HPDE6-E6E7 (cell line): ENCODE results near the gene WT1.

ENCODE experiments used
- DNase-seq: peaks from one replicate; pipeline ENCODE4 v3.0.0; 2011; ENCODE audit warnings: missing footprints; ENCODE audit errors: extremely low spot score

WT1 gene

DNA sequence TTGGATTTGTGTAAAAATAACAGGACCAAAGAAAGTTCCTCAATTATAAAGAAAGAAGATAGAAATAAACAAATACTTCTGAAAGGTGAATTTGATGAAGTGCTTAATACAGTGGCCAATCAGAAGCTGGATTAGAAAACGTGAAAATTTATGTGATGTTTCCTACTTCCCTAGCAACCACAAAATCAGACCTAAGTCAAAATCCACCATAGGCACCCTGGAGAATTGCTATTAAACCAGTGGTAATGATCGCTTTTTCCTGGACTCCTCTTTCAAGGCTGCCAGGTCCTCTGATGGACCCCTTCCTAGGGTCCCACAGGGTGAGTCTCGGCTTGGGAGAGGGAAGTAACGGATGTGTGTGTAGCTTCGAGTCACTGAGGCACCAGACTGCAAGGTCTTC, 9.6 kb downstream of the WT1 start:
- no peak for DNase-seq

DNA sequence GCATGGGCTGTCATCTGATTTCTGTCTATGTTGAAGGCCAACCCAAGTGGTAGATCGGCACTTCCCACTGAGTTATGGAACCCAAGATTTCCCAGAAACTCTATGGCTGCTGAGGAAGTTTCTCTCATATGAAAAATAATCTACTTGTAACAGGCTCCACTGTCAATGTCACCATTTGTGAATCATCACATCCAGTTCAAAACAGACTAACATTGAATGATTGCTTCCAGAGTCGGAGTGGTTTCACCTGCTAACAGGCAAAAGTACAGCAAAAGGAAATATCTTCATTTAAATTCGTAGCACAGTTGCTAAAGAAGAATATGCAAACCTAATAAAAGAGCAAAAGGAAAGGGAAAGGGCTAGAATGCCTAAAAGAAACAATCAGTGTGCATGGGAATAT, 12.8 kb downstream of the WT1 start:
- no peak for DNase-seq

DNA sequence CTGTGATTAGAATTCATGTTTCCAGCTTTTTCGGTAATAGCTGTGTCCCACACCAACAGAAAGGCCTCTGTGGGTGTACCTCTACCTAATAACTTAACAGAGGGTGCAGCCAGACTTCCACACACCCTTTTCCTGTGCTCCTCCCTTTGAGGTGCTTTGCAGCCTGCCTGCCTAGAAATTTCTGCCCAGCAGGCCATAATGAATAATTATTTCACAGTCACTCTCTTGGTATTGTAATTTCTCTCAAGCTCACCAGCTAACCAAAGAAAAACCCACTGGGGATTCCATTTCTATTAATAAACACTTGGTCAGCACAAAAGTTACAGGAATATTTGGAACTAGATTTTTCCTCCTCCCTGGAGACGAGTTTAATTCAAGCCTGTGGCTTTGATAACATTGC, 13.3 kb downstream of the WT1 start:
- no peak for DNase-seq

DNA sequence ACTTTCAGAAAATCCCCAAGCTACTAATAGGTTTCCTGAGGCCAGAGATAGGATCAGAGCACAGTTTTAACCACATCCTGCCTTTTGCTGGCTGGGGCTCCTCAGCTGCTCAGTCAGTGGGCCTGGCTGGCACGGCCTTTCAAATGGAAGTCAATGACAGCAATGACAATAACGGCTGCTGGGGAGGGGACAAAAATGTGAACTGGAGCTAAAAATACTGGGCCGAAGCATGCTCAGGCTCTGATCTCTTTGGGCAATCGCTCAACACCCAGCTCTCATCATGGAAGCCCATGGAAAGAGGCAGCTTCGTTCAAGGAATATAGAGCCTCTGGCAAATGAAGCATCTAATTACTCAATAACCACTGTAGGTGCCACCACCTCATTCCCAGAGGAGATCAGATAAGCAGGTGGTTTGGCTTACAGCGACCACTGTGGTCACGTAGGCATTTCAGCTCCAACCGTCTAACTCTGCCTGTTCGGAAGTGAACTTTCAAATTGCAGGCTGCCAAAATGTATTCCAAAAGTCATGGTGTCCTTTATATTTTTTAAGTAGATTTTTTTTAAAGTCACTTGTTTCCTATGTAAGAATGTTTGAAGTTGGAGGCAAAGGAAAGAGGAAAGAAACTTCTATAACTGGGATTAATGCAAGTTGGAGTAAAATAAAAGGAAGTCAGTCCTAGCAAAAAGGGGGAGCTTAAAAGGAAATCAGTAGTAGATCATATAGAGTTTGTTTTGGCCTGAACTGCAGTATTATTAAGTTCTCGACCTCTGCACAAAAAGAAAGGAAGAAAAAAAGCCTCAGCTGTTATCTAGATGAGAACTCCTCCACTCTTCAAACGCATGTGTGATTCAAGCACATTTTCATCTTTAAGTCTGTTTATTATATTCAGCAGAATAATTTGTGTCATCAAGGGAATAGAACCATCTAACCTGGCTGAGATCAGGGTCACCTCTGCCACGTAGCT, 14.1 kb downstream of the WT1 start:
- no peak for DNase-seq

DNA sequence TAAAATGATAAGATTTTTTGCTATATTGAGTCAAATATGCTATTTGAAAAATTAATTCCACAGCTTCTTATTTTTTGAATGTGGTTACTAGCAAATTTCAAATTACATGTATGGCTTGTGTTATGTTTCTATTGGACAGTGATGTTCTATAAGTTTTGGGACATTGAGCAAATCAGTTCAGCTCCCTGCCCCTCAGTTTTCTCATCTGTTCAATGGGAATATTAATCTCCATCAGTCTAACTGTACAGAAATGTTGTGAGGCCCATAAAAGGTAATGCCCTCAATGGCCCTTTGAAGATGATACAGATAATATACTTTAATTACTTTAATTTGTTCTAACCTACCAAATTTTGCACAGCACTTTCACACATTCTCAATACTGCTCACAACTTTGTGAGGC, 15.2 kb downstream of the WT1 start:
- DNase-seq, result no peak

DNA sequence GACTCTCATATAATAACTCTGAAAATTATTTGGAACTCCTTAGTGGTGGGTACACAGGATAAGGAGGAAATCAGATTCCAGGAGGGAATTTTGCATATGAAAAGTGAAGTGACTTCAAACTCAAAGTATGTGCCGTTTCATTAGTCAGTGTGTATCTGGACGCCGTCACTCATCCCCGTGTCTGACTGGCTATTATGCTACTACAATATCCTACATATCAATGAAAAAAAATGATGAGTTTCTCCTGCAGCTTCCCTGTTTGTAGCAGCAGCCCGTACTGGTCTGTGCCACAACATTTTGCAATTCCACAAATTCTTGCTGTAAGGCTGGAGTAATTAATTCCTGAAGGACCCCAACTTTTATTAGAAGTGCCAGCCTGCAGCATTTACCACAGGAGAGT, 16.5 kb downstream of the WT1 start:
- no peak for DNase-seq

DNA sequence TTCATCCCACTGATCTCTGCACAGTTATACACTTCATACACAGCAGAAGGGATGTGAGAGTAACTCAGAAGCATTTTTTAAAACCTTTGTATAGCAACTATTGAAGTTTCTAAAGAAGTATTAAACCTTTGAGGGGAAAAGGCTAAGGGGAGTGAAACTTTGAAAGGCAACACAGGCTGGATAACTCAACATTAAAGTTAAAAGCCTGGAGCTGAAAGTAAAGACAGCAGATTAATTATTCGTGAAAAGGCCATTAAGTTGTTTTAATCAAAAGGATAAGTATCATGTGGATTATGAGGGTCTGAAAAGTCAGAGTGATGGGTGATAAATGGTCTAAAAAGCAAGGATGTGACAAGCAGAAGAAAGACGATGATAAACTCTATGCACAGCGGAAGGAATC, 17.5 kb downstream of the WT1 start:
- no peak for DNase-seq

DNA sequence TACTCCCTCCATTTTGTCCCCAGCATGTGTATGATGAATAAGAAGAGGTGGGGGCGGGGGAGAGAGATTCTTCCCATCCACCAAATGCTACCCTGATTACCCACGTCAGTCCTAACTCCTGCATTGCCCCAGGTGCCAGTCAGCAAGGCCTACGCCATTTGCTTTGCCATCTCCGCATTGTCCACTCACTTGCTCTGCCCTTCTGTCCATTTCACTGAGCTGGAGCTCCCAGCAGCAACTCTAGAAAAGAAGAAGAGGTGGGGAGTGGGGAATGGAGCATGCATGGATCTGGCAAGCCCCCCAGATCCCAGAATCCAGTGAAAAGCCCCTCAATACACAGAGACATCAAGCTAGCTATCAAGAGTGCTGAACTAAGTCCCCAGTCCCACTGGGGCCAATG, 19.0 kb downstream of the WT1 start:
- DNase-seq, result no peak

DNA sequence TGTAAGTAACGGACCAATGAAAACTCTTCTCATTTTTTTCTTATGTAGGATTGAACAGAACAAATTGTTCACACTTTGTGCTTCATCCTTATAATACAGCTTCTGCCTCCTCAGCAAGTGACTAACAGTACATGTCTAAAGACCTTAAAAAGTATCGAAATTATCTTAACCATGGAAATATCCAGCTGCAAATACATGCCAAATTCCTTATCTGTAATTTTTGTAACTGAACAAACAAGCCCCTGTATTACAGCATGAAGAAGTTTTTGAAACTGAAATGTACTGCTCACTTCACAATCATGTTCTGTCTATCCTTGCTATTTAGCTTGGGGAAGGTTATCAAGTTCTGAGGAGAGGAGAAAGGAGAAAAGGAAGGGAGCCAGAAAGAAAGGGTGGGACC, 20.4 kb downstream of the WT1 start:
- DNase-seq, result no peak

DNA sequence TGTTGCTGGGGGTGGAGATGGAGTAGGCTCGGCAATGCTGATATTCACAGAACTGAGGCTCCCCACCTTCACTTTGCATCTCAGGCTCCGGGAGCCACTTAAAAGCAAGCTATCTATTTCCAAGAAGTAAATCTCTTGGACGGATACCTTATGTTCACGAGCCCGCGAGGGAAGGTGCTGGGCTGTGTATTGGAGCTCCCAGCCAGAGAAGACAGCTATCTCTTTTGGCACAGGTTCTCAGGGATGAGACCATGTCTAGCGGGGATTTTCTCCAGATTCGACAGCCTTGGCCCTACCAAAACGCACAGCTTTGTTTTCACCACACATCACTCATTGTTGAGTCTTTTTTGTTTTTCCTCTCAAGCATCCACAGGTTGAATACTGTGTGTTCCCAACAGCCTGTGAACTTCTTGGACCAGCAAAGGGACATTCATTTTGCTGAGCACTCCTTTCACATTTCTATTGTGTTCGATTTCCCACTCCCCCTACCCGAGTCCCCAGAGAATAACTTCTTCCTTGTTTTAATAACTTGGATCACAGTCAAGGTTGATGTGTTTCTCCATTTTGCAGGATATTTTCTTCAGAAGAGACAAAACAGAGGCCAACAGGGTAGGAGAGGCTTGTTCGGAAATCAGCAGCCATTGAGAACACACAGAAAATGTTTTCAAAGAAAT, 23.3 kb downstream of the WT1 start:
- no peak for DNase-seq

DNA sequence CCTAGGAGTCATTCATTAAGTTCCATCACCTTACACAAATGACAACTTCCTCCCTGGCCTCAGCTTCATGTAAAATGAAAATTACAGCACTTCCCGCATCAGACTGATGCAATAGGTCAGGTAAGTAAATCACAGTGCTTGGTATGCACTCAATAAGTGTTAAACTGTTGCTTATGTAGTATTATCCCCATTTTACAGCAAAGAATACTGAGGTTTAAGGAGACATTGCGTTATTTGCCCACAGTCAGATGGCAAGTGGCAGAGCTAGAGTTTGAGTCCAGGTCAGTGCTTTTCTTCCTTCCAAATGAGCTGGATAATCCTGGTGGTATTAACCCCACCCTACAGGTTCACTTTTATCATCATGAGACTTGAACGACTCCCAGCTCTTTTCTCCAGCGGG, 29.7 kb downstream of the WT1 start:
- DNase-seq, result no peak

DNA sequence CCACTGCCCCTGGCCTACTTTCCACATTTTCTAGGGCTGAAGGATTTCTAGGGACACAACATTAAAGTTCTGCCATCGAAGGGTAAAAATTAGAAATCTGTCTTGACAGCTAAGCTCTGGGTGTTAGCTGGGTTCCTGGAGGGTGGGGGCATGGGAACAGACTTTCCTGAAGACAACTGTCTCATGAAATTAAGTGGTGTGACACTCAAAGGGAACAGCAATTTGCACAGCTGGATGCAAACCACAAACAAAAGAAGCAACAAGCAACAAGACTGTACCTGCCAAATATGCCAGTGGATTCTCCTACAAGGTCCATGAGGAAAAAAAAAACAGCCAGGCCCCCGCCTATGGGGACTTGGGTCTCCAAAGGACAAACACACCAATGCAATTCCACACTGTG, 32.5 kb downstream of the WT1 start:
- DNase-seq, result no peak

DNA sequence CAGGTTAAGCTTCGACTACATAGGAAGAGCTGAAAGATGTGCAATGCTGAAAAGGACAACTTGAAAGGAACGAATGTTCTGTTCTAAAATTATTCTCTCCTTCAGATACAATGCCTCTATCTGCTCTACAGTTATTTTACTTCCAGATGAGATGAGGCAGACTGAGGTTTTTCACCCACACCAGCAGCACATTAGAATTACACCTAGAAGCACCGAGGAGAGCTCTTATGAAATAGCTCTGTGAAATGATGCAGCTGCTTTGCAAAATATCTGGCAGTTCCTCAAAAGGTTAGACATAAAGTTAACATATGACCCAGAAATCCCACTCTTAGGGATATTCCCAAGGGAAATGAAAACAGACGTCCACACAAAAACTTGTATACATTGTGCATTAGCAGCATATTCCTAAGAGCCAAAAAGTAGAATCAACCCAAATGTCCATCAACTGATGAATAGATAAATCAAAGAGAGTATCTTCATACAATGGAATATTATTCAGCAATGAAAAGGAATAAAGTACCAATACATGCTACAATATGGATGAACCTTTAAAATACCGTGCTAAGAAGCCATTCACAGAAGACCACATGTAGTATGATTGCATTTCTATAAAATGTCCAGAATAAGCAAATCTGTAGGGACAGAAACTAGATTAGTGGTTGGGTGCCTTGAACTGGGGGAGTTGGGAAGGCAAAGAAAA, 34.5 kb downstream of the WT1 start:
- DNase-seq, result no peak

DNA sequence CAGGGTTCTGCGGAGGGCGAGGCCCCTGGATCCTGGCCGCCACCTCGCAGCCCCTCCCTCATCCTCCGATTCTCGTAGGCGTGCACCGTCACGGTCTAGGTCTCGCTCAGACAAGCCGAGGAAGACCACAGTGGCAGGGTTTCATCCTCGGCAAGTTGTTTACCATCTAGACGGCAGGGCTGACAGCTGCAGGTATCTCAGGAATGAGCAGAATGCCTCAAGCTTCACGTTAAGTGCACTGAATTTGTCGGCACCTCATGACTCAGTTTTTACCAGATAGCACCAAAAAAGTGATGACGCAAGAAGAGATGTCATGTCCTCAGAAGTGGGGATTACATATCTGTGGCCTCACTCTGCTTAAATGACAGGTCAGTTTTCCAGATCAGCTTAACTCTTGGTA, 35.1 kb downstream of the WT1 start:
- no peak for DNase-seq

DNA sequence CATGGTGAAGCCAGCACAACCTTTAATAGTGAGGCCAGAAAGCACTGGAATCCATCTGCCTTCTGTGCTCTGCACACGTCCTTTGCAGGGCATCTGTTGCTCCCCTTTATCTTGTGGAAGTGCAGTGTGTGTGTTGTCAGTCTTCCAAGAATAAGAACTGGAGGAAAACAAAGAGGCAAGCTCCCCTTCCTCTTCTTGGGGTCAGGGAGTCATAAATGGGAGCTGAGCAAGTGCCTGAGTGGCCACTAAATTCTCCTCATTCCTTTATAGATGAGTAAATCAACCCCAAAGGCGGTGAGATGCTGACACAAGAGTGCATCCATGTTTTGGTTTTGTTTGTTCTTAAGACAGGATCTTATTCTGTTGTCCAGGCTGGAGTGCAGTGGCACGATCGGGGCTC, 38.3 kb downstream of the WT1 start:
- no peak for DNase-seq

DNA sequence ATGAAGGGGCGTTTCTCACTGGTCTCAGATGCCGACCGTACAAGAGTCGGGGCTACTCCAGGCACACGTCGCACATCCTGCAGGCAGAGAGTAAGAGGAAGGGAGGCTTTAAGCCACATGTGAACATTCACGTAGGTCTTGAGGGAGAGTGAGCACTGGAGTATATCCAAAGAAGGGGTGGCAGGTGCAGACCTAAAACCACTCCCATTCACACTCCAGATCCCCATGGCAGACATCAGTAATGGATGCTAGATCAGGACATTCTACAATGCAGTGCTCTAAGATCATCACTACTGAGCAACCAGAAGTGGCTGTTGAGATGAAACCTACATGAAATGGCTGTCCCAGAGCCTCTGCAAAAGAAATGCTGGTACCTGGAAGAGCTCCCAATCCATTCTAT, 39.0 kb downstream of the WT1 start:
- DNase-seq, result no peak

DNA sequence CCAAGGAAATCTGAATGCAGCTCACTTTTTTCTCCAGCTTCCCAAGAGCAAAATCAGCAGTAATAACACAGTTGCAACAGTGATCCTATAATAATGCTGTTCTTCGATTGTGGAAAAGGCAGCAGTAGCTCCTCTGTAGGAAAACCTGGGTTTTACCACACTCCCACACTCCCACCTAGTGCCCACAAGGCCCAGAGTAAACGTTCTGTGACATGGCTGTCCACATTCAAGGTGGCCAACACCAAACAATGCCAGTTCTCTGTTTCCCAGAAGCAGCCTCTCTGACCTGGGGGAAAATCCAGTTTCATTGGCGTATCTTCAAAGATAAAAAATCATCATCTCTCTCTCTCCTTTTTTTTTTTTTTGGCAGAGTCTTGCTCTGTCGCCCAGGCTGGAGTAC, 40.2 kb downstream of the WT1 start:
- no peak for DNase-seq

DNA sequence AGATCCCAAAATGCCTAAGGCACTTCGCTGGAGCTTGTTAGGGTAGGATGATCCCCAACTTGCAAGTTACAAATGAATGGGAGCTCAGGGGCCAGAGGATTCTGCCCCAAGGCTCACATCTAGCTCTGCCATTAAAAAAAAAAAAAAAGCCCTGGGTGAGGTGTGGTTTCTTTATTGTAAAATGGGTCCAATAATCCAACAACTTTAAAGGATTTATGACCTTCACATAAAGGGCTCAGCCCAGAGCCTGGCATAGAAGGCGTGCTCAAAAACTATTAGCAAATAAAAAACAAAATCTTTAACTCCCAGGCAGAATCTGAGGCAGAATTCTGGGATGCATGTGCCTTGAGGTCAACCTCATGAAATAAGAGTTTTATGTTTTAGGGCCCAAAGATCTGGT, 42.5 kb downstream of the WT1 start:
- DNase-seq, result no peak

DNA sequence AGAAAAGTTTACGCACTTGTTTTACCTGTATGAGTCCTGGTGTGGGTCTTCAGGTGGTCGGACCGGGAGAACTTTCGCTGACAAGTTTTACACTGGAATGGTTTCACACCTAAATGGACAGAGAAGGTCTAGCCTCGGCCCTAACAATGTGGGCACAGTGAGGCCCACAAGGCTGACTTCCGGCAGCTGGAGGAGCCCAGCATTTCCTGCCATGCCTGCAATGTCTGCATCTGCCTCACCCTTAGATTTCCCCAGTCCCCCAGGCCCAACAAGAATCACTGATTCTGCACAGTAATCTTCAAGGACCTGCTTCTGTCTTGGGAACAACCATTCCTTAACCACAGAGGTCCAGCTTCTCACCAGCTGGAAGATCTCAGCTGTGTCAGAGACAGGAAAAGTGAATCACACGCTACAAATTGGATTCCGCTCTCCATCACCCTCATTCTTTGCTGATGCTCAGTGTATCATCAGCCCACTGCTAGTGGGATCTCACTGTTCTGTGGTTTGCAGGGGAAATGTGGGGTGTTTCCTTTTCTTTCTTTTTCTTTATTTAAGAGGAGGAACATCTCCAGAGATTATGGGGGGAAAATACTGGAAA, 43.3 kb downstream of the WT1 start:
- DNase-seq, result no peak

DNA sequence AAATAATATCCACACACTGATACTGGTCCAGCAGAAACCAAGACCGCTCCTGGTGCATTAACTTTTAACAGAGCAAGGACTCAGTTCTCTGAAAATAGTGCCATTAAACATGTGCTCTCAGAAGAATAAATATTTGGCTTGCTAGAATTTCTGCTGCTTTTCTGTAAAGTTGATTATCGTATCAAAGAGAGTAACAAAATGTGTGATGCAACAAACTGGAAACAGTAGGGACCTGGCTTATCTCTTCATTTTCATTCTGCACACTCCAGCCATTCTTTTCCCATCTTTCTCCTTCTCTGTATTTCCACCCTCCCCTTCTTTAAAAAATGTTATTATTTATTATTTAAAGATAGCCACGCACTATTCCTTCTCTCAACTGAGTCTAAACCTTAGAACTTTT, 43.9 kb downstream of the WT1 start:
- no peak for DNase-seq

DNA sequence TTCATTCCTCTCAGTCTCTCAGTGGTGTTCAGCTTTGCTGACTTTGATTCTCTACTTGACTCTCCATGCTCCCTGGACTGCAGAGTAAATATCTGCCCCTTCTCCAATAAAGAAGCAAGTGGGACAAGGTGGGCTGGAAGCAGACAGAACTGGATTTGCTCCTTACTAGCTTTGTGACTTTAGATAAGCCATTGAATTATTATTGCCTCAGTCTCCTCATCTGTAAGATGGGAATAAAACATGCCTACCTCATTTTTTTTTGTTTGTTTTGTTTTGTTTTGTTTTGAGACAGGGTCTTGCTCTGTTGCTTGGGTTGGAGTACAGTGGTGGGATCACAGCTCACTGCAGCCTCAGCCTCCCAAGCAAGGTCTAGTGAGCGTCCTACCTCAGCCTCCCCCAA, 44.6 kb downstream of the WT1 start:
- DNase-seq, result no peak
